HepG2 (cell line): ENCODE measurements around the gene ST6GALNAC2. TPM values are rescaled to one million over a fixed set of nuclear protein-coding genes. Genes with fewer than 3 reads are reported as not detected.

Source experiments
- ADNP ChIP-seq: sonication (generic); formaldehyde crosslinking; IDR thresholded peaks from 2 replicates; pipeline ENCODE4 v1.4.0; 2020; ENCODE audit warnings: missing genetic modification reagents
- ARHGAP35 ChIP-seq: sonication (generic); formaldehyde crosslinking; IDR thresholded peaks from 2 replicates; pipeline ENCODE4 v1.9.0; 2022; ENCODE audit warnings: mild to moderate bottlenecking, inconsistent platforms, moderate library complexity, missing genetic modification reagents, borderline replicate concordance
- ARNT ChIP-seq: fragments of 450-650 bp; IDR thresholded peaks from 2 replicates; pipeline ENCODE4 v1.6.1; 2017
- CBX5 ChIP-seq: sonication (generic); formaldehyde crosslinking; IDR thresholded peaks from 2 replicates; pipeline ENCODE4 v1.4.0; 2020; ENCODE audit warnings: missing genetic modification reagents, borderline replicate concordance
- ETV6 ChIP-seq: sonication (generic); formaldehyde crosslinking; conservative IDR thresholded peaks from 2 replicates; pipeline ENCODE4 v1.4.0; 2020; ENCODE audit warnings: missing genetic modification reagents
- HNRNPUL1 ChIP-seq: fragments of 200-400 bp; formaldehyde crosslinking; IDR thresholded peaks from 2 replicates; pipeline ENCODE4 v1.6.1; 2017; ENCODE audit warnings: low read depth, mild to moderate bottlenecking, low read length, moderate library complexity
- HOXD1 ChIP-seq: sonication (generic); formaldehyde crosslinking; IDR thresholded peaks from 2 replicates; pipeline ENCODE4 v1.5.0; 2020; ENCODE audit warnings: missing genetic modification reagents
- MAZ ChIP-seq, 2 experiments: sonication (generic) in 1 of 2; formaldehyde crosslinking in 1 of 2; IDR thresholded peaks; 2 replicates each; pipeline versions ENCODE4 v1.5.0 to v1.6.1; 2012 to 2020; ENCODE audit warnings: low read depth in 2 of 2, mild to moderate bottlenecking in 2 of 2, borderline replicate concordance in 1 of 2, improper control_type of control experiment in 1 of 2, low read length in 1 of 2, missing genetic modification reagents in 1 of 2, moderate library complexity in 1 of 2
- MBNL3 ChIP-seq: fragments of 250-450 bp; sonication (Bioruptor Pico); conservative IDR thresholded peaks from 2 replicates; pipeline ENCODE4 v1.8.0; 2022; ENCODE audit warnings: mild to moderate bottlenecking, inconsistent platforms
- MIER2 ChIP-seq: IDR thresholded peaks from 2 replicates; pipeline ENCODE4 v1.6.1; 2016; ENCODE audit warnings: missing biosample characterization, missing genetic modification reagents
- ZEB1 ChIP-seq: IDR thresholded peaks from 2 replicates; pipeline ENCODE4 v1.6.1; 2012; ENCODE audit warnings: mild to moderate bottlenecking, low read depth, inconsistent platforms; ENCODE audit not compliant: insufficient replicate concordance
- ZFAT ChIP-seq: sonication (generic); formaldehyde crosslinking; conservative IDR thresholded peaks from 2 replicates; pipeline ENCODE4 v1.8.1; 2023; ENCODE audit warnings: missing genetic modification reagents, inconsistent platforms
- ZNF17 ChIP-seq: sonication (generic); formaldehyde crosslinking; IDR thresholded peaks from 2 replicates; pipeline ENCODE4 v1.5.0; 2020; ENCODE audit warnings: mild to moderate bottlenecking, missing genetic modification reagents
- ZNF333 ChIP-seq: sonication (generic); formaldehyde crosslinking; IDR thresholded peaks from 2 replicates; pipeline ENCODE4 v1.4.0; 2020; ENCODE audit warnings: mild to moderate bottlenecking, missing genetic modification reagents, borderline replicate concordance
- ZNF549 ChIP-seq: sonication (generic); formaldehyde crosslinking; IDR thresholded peaks from 2 replicates; pipeline ENCODE4 v1.5.0; 2020; ENCODE audit warnings: missing genetic modification reagents
- polyA plus RNA-seq, 8 experiments: library from polyadenylated mRNA; depleted of rRNA in 3 of 8; stranded (reverse) in 7 of 8; unstranded in 1 of 8; fragments of >200 nt; fragmentation: Illumina TruSeq in 4 of 8; extraction: Trizol in 4 of 8; gene quantifications; 2 replicates each; pipeline versions ENCODE4 v1.2.1 to v1.2.3, GENCODE V29; 2011 to 2016; ENCODE audit warnings: low read depth in 4 of 8, missing spikeins in 1 of 8, mixed read lengths in 1 of 8; ENCODE audit not compliant: insufficient read depth in 1 of 8
- total RNA-seq, 5 experiments: library from RNA; depleted of rRNA; stranded (reverse); fragments of >200 nt; fragmentation: Illumina TruSeq; extraction: Trizol; gene quantifications; 2 replicates each; pipeline ENCODE4 v1.2.3, GENCODE V29; 2016; ENCODE audit warnings: low read depth in 1 of 5
- TF ChIP-seq, protein P1 (sequence below): sonication (generic); formaldehyde crosslinking; IDR thresholded peaks from 2 replicates; pipeline ENCODE4 v1.8.0; 2023; ENCODE audit warnings: mild to moderate bottlenecking, missing genetic modification reagents
- TF ChIP-seq, protein P2 (sequence below): sonication (generic); formaldehyde crosslinking; IDR thresholded peaks from 2 replicates; pipeline ENCODE4 v1.4.0; 2020; ENCODE audit warnings: missing genetic modification reagents, mild to moderate bottlenecking, borderline replicate concordance
- TF ChIP-seq, protein P3 (sequence below): sonication (generic); formaldehyde crosslinking; IDR thresholded peaks from 2 replicates; pipeline ENCODE4 v1.8.1; 2023; ENCODE audit warnings: missing genetic modification reagents, inconsistent platforms, borderline replicate concordance
- TF ChIP-seq, protein P4 (sequence below): sonication (generic); formaldehyde crosslinking; IDR thresholded peaks from 2 replicates; pipeline ENCODE4 v1.8.0; 2022; ENCODE audit warnings: mild to moderate bottlenecking, missing genetic modification reagents, moderate library complexity
- TF ChIP-seq, protein P5 (sequence below): sonication (generic); formaldehyde crosslinking; IDR thresholded peaks from 2 replicates; pipeline ENCODE4 v1.5.1; 2020; ENCODE audit warnings: missing genetic modification reagents, mild to moderate bottlenecking, borderline replicate concordance

The ST6GALNAC2 gene
- total and polyA plus RNA-seq, 2 of the 13 experiments (the other 11 are each of a cell fraction or from before 2014, with no cell fraction given): 0.12 to 0.49 TPM

DNA sequence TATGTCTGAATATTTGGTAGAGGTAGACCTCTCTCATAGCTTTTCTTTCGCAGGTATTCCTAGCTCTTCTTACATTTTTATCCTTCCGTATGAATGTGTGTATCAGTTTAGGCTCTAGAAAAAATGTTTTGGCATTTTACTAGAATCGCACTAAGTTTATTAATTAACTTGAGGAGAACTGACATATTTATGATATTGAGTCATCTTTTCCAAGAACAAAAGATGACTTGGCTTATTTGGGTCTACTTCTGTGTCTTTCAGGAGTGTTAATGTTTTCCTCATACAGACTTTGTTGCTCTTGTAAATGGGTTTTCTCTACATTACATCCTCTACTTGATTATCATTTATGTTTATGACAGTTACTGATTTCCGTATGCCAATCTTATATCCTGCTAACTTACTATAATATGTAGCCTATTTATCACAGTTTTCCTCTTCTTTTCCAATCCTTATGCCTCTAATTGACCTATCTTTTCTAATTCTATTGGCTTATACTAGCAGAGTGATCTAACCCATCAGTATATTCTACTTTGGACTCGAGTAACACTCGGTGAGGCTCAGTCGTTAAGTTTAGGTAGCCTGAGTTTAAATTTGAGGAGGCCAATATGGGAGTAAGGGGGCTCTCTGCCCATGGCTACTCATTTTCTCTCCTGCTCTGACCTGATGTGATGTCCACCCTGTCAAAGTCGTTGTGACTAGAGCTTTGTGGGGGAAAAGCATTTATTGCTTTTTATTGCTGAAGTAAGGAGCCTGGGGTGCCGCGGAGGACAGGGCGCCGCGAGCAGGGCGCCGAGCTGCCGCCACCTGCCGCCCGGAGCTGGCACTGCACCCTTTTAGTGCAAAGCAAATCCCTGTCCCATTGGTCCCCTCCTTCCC, 37.8 kb upstream of the ST6GALNAC2 start (continued):
- TF ChIP-seq, protein P1, sequence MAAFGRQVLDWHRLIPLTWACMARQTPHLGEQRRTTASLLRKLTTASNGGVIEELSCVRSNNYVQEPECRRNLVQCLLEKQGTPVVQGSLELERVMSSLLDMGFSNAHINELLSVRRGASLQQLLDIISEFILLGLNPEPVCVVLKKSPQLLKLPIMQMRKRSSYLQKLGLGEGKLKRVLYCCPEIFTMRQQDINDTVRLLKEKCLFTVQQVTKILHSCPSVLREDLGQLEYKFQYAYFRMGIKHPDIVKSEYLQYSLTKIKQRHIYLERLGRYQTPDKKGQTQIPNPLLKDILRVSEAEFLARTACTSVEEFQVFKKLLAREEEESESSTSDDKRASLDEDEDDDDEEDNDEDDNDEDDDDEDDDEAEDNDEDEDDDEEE (CRISPR knock-in tag): no peak
- TF ChIP-seq ARHGAP35 (CRISPR knock-in tag): no peak
- TF ChIP-seq, protein P2, sequence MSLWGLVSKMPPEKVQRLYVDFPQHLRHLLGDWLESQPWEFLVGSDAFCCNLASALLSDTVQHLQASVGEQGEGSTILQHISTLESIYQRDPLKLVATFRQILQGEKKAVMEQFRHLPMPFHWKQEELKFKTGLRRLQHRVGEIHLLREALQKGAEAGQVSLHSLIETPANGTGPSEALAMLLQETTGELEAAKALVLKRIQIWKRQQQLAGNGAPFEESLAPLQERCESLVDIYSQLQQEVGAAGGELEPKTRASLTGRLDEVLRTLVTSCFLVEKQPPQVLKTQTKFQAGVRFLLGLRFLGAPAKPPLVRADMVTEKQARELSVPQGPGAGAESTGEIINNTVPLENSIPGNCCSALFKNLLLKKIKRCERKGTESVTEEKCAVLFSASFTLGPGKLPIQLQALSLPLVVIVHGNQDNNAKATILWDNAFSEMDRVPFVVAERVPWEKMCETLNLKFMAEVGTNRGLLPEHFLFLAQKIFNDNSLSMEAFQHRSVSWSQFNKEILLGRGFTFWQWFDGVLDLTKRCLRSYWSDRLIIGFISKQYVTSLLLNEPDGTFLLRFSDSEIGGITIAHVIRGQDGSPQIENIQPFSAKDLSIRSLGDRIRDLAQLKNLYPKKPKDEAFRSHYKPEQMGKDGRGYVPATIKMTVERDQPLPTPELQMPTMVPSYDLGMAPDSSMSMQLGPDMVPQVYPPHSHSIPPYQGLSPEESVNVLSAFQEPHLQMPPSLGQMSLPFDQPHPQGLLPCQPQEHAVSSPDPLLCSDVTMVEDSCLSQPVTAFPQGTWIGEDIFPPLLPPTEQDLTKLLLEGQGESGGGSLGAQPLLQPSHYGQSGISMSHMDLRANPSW (CRISPR knock-in tag): no peak
- TF ChIP-seq ZNF549 (CRISPR knock-in tag): no peak
- TF ChIP-seq ZFAT (CRISPR knock-in tag): no peak
- TF ChIP-seq, protein P3, sequence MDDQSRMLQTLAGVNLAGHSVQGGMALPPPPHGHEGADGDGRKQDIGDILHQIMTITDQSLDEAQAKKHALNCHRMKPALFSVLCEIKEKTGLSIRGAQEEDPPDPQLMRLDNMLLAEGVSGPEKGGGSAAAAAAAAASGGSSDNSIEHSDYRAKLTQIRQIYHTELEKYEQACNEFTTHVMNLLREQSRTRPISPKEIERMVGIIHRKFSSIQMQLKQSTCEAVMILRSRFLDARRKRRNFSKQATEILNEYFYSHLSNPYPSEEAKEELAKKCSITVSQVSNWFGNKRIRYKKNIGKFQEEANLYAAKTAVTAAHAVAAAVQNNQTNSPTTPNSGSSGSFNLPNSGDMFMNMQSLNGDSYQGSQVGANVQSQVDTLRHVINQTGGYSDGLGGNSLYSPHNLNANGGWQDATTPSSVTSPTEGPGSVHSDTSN (CRISPR knock-in tag): no peak
- TF ChIP-seq ARNT: no peak
- TF ChIP-seq ZNF17: no peak
- no peak for TF ChIP-seq ZEB1
- TF ChIP-seq CBX5 (CRISPR knock-in tag): 0 out of 2 replicates have a peak, but pooled peaks have one; percentile 41
- TF ChIP-seq HNRNPUL1: no peak
- TF ChIP-seq, protein P4, sequence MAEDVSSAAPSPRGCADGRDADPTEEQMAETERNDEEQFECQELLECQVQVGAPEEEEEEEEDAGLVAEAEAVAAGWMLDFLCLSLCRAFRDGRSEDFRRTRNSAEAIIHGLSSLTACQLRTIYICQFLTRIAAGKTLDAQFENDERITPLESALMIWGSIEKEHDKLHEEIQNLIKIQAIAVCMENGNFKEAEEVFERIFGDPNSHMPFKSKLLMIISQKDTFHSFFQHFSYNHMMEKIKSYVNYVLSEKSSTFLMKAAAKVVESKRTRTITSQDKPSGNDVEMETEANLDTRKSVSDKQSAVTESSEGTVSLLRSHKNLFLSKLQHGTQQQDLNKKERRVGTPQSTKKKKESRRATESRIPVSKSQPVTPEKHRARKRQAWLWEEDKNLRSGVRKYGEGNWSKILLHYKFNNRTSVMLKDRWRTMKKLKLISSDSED (CRISPR knock-in tag): no peak
- TF ChIP-seq MAZ (IDR thresholded peaks at IDR 0.05; ENCODE audit: borderline replicate concordance, low read depth, low read length): no peak
- peak; percentile 56; the same call in 1 of the 2 replicates for TF ChIP-seq MAZ (CRISPR knock-in tag; IDR thresholded peaks at IDR 0.05; ENCODE audit: low read depth)
- TF ChIP-seq ETV6: no peak
- TF ChIP-seq HOXD1 (CRISPR knock-in tag): no peak
- TF ChIP-seq, protein P5, sequence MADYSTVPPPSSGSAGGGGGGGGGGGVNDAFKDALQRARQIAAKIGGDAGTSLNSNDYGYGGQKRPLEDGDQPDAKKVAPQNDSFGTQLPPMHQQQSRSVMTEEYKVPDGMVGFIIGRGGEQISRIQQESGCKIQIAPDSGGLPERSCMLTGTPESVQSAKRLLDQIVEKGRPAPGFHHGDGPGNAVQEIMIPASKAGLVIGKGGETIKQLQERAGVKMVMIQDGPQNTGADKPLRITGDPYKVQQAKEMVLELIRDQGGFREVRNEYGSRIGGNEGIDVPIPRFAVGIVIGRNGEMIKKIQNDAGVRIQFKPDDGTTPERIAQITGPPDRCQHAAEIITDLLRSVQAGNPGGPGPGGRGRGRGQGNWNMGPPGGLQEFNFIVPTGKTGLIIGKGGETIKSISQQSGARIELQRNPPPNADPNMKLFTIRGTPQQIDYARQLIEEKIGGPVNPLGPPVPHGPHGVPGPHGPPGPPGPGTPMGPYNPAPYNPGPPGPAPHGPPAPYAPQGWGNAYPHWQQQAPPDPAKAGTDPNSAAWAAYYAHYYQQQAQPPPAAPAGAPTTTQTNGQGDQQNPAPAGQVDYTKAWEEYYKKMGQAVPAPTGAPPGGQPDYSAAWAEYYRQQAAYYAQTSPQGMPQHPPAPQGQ (CRISPR knock-in tag): no peak
- no peak for TF ChIP-seq ZNF333 (CRISPR knock-in tag)
- no peak for TF ChIP-seq ADNP (CRISPR knock-in tag)
- no peak; the same call in 1 of the 2 replicates for TF ChIP-seq MIER2 (CRISPR knock-in tag)
- TF ChIP-seq MBNL3 (CRISPR knock-in tag): no peak
